ENCODE measurements around the gene AFAP1L2. TPM values are rescaled to one million over a fixed set of nuclear protein-coding genes. Genes with fewer than 3 reads are reported as not detected.

The AFAP1L2 gene
- total RNA-seq, 1 experiment from 2014 or later: not detected

- Histone ChIP-seq H3K4me3 (ENCODE audit: low read depth, low read length, poor library complexity, severe bottlenecking) (no peak overlapping the region), H3K4me1 (ENCODE audit: insufficient read depth, low read length, poor library complexity, severe bottlenecking) (no peaks in the 10 kb centered on the region), H3K27me3 (replicated peaks; ENCODE audit: insufficient read depth, low read depth, low read length, poor library complexity) (no peaks in the 10 kb centered on the region), H3K36me3 (ENCODE audit: insufficient read depth, low read length, poor library complexity, severe bottlenecking) (no peaks in the 10 kb centered on the region), H3K27ac (ENCODE audit: low read depth, low read length, poor library complexity, severe bottlenecking) (no peak overlapping the region), H3K9me3 (ENCODE audit: low read depth, low read length, poor library complexity, severe bottlenecking) (peaks cover 8% of the 10 kb centered on the region)
- ChIA-PET POLR2A (ENCODE audit: low non-redundant PET) (no interaction called here), CTCF (no interaction called here)
- no peak for DNase-seq (ENCODE audit: low spot score)
- no TSS peak for BruUV-seq (replicated peaks)
- intact Hi-C loops (cut with micrococcal nuclease; ENCODE audit: unreplicated experiment): no loop called here
- TF ChIP-seq EZH2 (IDR thresholded peaks at IDR 0.05; ENCODE audit: borderline replicate concordance, low read depth, low read length, poor library complexity, severe bottlenecking) (no peak), CTCF (conservative IDR thresholded peaks at IDR 0.05; ENCODE audit: low read depth, low read length) (no peak)
Observed at GRCh38 chr10:114294549-114294948, 109.8 kb downstream of the AFAP1L2 start.

GRCh38 chr10:114293075-114293474 is 111.2 kb downstream of the AFAP1L2 start:
- no peak for TF ChIP-seq CTCF (conservative IDR thresholded peaks at IDR 0.05; ENCODE audit: low read depth, low read length)
- TF ChIP-seq EZH2 (IDR thresholded peaks at IDR 0.05; ENCODE audit: borderline replicate concordance, low read depth, low read length, poor library complexity, severe bottlenecking): no peak
- Histone ChIP-seq H3K36me3 (ENCODE audit: insufficient read depth, low read length, poor library complexity, severe bottlenecking) (no peaks in the 10 kb centered on the region), H3K27ac (ENCODE audit: low read depth, low read length, poor library complexity, severe bottlenecking) (no peak overlapping the region), H3K4me1 (ENCODE audit: insufficient read depth, low read length, poor library complexity, severe bottlenecking) (no peaks in the 10 kb centered on the region), H3K27me3 (replicated peaks; ENCODE audit: insufficient read depth, low read depth, low read length, poor library complexity) (no peaks in the 10 kb centered on the region), H3K4me3 (ENCODE audit: low read depth, low read length, poor library complexity, severe bottlenecking) (no peak overlapping the region), H3K9me3 (ENCODE audit: low read depth, low read length, poor library complexity, severe bottlenecking) (peaks cover 8% of the 10 kb centered on the region)
- DNase-seq (ENCODE audit: low spot score): no peak
- CTCF ChIA-PET: no interaction called here
- POLR2A ChIA-PET (ENCODE audit: low non-redundant PET): no interaction called here
- BruUV-seq (replicated peaks): no TSS peak
- intact Hi-C loops (cut with micrococcal nuclease; ENCODE audit: unreplicated experiment): no loop called here

- Histone ChIP-seq H3K27me3 (replicated peaks; ENCODE audit: insufficient read depth, low read depth, low read length, poor library complexity) (no peaks in the 10 kb centered on the region), H3K4me3 (ENCODE audit: low read depth, low read length, poor library complexity, severe bottlenecking) (no peak overlapping the region), H3K36me3 (ENCODE audit: insufficient read depth, low read length, poor library complexity, severe bottlenecking) (no peaks in the 10 kb centered on the region), H3K27ac (ENCODE audit: low read depth, low read length, poor library complexity, severe bottlenecking) (no peak overlapping the region), H3K4me1 (ENCODE audit: insufficient read depth, low read length, poor library complexity, severe bottlenecking) (no peaks in the 10 kb centered on the region), H3K9me3 (ENCODE audit: low read depth, low read length, poor library complexity, severe bottlenecking) (peaks cover 8% of the 10 kb centered on the region)
- POLR2A ChIA-PET (ENCODE audit: low non-redundant PET): no interaction called here
- TF ChIP-seq EZH2 (IDR thresholded peaks at IDR 0.05; ENCODE audit: borderline replicate concordance, low read depth, low read length, poor library complexity, severe bottlenecking) (no peak), CTCF (conservative IDR thresholded peaks at IDR 0.05; ENCODE audit: low read depth, low read length) (no peak)
- no TSS peak for BruUV-seq (replicated peaks)
- no peak for DNase-seq (ENCODE audit: low spot score)
- CTCF ChIA-PET: interaction anchor here (2.1 kb wide), 1 partner anchor 13 kb away, joined by 7 read pairs; no protein-coding TSS in a partner anchor
- intact Hi-C loops (cut with micrococcal nuclease; ENCODE audit: unreplicated experiment): no loop called here
Observed at GRCh38 chr10:114291516-114291915, 112.8 kb downstream of the AFAP1L2 start.

Measured in A673 (cell line).